H1 (cell line): ENCODE measurements around the gene DDI1. TPM values are rescaled to one million over a fixed set of nuclear protein-coding genes. Genes with fewer than 3 reads are reported as not detected.

ENCODE experiments used
- CTCF ChIA-PET: fragments of 300-600 bp; sonication (Branson Sonifier 250); formaldehyde crosslinking; loops from one replicate; lab custom pipeline; 2021; ENCODE audit not compliant: partially characterized antibody; lab: Charles Lee
- POLR2A ChIA-PET: fragments of 300-600 bp; sonication (Branson Sonifier 250); formaldehyde crosslinking; loops from one replicate; lab custom pipeline; 2021; ENCODE audit warnings: inconsistent platforms; ENCODE audit not compliant: partially characterized antibody; lab: Charles Lee
- DNase-seq, 2 experiments: peaks; one replicate each; pipeline versions ENCODE4 v3.0.0 to v3.0.0-alpha.2; 2010 to 2022; ENCODE audit warnings: low spot score in 2 of 2, low read depth in 1 of 2, mixed read lengths in 1 of 2
- FAIRE-seq: peaks from 2 replicates; lab custom pipeline; 2011; peaks lifted over from hg19 to GRCh38; lab: Jason Lieb, UNC
- H2AFZ ChIP-seq: 2 replicates; pipeline ENCODE4 v1.8.1; 2012; ENCODE audit warnings: low read length, inconsistent platforms
- H2AK5ac ChIP-seq: 2 replicates; pipeline ENCODE4 v1.6.1; 2013; ENCODE audit warnings: low read depth, low read length
- H2BK120ac ChIP-seq: replicated peaks from 2 replicates; pipeline ENCODE3; 2013; ENCODE audit warnings: low read depth, low read length, inconsistent platforms
- H2BK12ac ChIP-seq: 2 replicates; pipeline ENCODE4 v1.6.1; 2013; ENCODE audit warnings: low read depth, low read length
- H2BK15ac ChIP-seq: 2 replicates; pipeline ENCODE4 v1.6.1; 2013; ENCODE audit warnings: low read length
- H2BK20ac ChIP-seq: 2 replicates; pipeline ENCODE4 v1.6.1; 2013; ENCODE audit warnings: low read length
- H2BK5ac ChIP-seq: 2 replicates; pipeline ENCODE4 v1.6.1; 2013; ENCODE audit warnings: low read depth, low read length
- H3K14ac ChIP-seq: 2 replicates; pipeline ENCODE4 v1.6.1; 2013; ENCODE audit warnings: inconsistent platforms; ENCODE audit not compliant: insufficient read length
- H3K18ac ChIP-seq: 2 replicates; pipeline ENCODE4 v1.6.1; 2013; ENCODE audit warnings: low read length; ENCODE audit errors: extremely low read depth
- H3K23ac ChIP-seq: 2 replicates; pipeline ENCODE4 v1.6.1; 2013; ENCODE audit warnings: inconsistent platforms; ENCODE audit not compliant: insufficient read length
- H3K23me2 ChIP-seq: 2 replicates; pipeline ENCODE4 v1.6.1; 2013; ENCODE audit warnings: low read depth, low read length
- H3K27ac ChIP-seq: 2 replicates; pipeline ENCODE4 v1.6.1; 2011; ENCODE audit warnings: low read depth, low read length, inconsistent platforms
- H3K27me3 ChIP-seq, 4 experiments: replicated peaks in 1 of 4; 1 replicate in 1 of 4; 2 replicates in 3 of 4; pipeline versions ENCODE4 v1.6.1 to v1.8.1; 2011 to 2013; ENCODE audit warnings: low read length in 3 of 4, mild to moderate bottlenecking in 3 of 4, inconsistent platforms in 2 of 4, mixed read lengths in 2 of 4, moderate library complexity in 1 of 4; ENCODE audit not compliant: control insufficient read depth in 3 of 4, insufficient read depth in 3 of 4; ENCODE audit errors: extremely low read depth in 1 of 4
- H3K36me3 ChIP-seq, 4 experiments: 2 replicates each; pipeline versions ENCODE4 v1.6.1 to v1.8.1; 2011 to 2013; ENCODE audit warnings: mild to moderate bottlenecking in 4 of 4, low read length in 3 of 4, moderate library complexity in 2 of 4, control low read depth in 1 of 4, inconsistent platforms in 1 of 4; ENCODE audit not compliant: insufficient read depth in 4 of 4, control insufficient read depth in 2 of 4
- H3K4ac ChIP-seq: replicated peaks from 2 replicates; pipeline ENCODE3; 2013; ENCODE audit warnings: low read length, low read depth, mixed read lengths, inconsistent platforms; ENCODE audit not compliant: insufficient read length
- H3K4me1 ChIP-seq, 4 experiments: replicated peaks in 1 of 4; 1 replicate in 1 of 4; 2 replicates in 3 of 4; pipeline versions ENCODE4 v1.6.1 to v1.8.1; 2011 to 2013; ENCODE audit warnings: low read length in 3 of 4, inconsistent platforms in 2 of 4, mixed read lengths in 1 of 4; ENCODE audit not compliant: insufficient read depth in 4 of 4, control insufficient read depth in 3 of 4
- H3K4me2 ChIP-seq, 2 experiments: 2 replicates each; pipeline versions ENCODE4 v1.6.1 to v1.8.1; 2011 to 2013; ENCODE audit warnings: low read depth in 2 of 2, low read length in 2 of 2, control low read depth in 1 of 2, inconsistent platforms in 1 of 2, mild to moderate bottlenecking in 1 of 2; ENCODE audit not compliant: insufficient read depth in 1 of 2
- H3K4me3 ChIP-seq, 4 experiments: fragments of 200-600, 300-600 bp in 1 of 4; sonication (generic), shearing (Covaris generic), sonication (Bioruptor Twin) in 1 of 4; 2 replicates each; pipeline versions ENCODE4 v1.5.1 to v1.8.1; 2011 to 2016; ENCODE audit warnings: low read length in 4 of 4, low read depth in 3 of 4, control low read depth in 2 of 4, inconsistent platforms in 2 of 4, mild to moderate bottlenecking in 2 of 4, mixed read lengths in 1 of 4, moderate library complexity in 1 of 4; ENCODE audit not compliant: insufficient read depth in 2 of 4; ENCODE audit errors: extremely low read depth in 1 of 4
- H3K56ac ChIP-seq: replicated peaks from 2 replicates; pipeline ENCODE3; 2013; ENCODE audit warnings: low read depth, mild to moderate bottlenecking, mixed read lengths, low read length, inconsistent platforms; ENCODE audit not compliant: insufficient read length
- H3K79me1 ChIP-seq: 2 replicates; pipeline ENCODE4 v1.6.1; 2013; ENCODE audit warnings: low read depth, low read length, control low read depth
- H3K79me2 ChIP-seq, 2 experiments: 2 replicates each; pipeline versions ENCODE4 v1.6.1 to v1.8.1; 2012 to 2013; ENCODE audit warnings: low read length in 2 of 2, mild to moderate bottlenecking in 2 of 2, inconsistent platforms in 1 of 2; ENCODE audit not compliant: insufficient read depth in 2 of 2, control insufficient read depth in 1 of 2
- H3K9ac ChIP-seq, 4 experiments: replicated peaks in 1 of 4; 1 replicate in 1 of 4; 2 replicates in 3 of 4; pipeline versions ENCODE4 v1.6.1 to v1.8.1; 2011 to 2013; ENCODE audit warnings: low read depth in 3 of 4, low read length in 3 of 4, control low read depth in 2 of 4, mild to moderate bottlenecking in 2 of 4, moderate library complexity in 2 of 4, inconsistent platforms in 1 of 4; ENCODE audit errors: extremely low read depth in 1 of 4
- H3K9me3 ChIP-seq, 2 experiments: 2 replicates each; pipeline versions ENCODE4 v1.6.1 to v1.8.1; 2012 to 2013; ENCODE audit warnings: mild to moderate bottlenecking in 2 of 2, moderate library complexity in 2 of 2, control low read depth in 1 of 2, inconsistent platforms in 1 of 2, low read depth in 1 of 2, low read length in 1 of 2, mixed read lengths in 1 of 2; ENCODE audit not compliant: insufficient read depth in 2 of 2
- H4K20me1 ChIP-seq, 2 experiments: replicated peaks in 1 of 2; 2 replicates each; pipeline versions ENCODE3 to v1.8.1; 2011 to 2013; ENCODE audit warnings: inconsistent platforms in 2 of 2, low read length in 2 of 2, mild to moderate bottlenecking in 1 of 2; ENCODE audit not compliant: insufficient read depth in 2 of 2, control insufficient read depth in 1 of 2
- H4K5ac ChIP-seq: 2 replicates; pipeline ENCODE4 v1.6.1; 2013; ENCODE audit warnings: low read length, low read depth, mixed read lengths, inconsistent platforms; ENCODE audit not compliant: insufficient read length
- H4K8ac ChIP-seq: 2 replicates; pipeline ENCODE4 v1.8.0; 2013; ENCODE audit warnings: mild to moderate bottlenecking, moderate library complexity, low read length, inconsistent platforms; ENCODE audit not compliant: insufficient read depth; ENCODE audit errors: extremely low read depth
- H4K91ac ChIP-seq: replicated peaks from 2 replicates; pipeline ENCODE3; 2013; ENCODE audit warnings: low read length, mixed read lengths, inconsistent platforms; ENCODE audit not compliant: insufficient read length
- BCL11A ChIP-seq, 2 experiments: IDR thresholded peaks; one replicate each; pipeline ENCODE4 v1.6.1; 2011; ENCODE audit warnings: low read depth in 2 of 2, low read length in 2 of 2, mild to moderate bottlenecking in 2 of 2
- BRCA1 ChIP-seq: IDR thresholded peaks from 2 replicates; pipeline ENCODE4 v1.6.1; 2012; ENCODE audit warnings: low read depth, low read length, improper control_type of control experiment
- KDM1A ChIP-seq: fragments of 200-600, 300-600 bp; sonication (generic); IDR thresholded peaks from 2 replicates; pipeline ENCODE4 v1.7.1; 2016; ENCODE audit warnings: mild to moderate bottlenecking, low read length, borderline replicate concordance
- RBBP5 ChIP-seq: IDR thresholded peaks from 2 replicates; pipeline ENCODE4 v1.7.1; 2012; ENCODE audit warnings: low read depth, mild to moderate bottlenecking, inconsistent platforms, low read length, moderate library complexity, borderline replicate concordance
- TAF7 ChIP-seq: optimal IDR thresholded peaks from 2 replicates; pipeline ENCODE3; 2011; ENCODE audit warnings: low read depth, mild to moderate bottlenecking, inconsistent platforms, low read length, moderate library complexity, borderline replicate concordance
- polyA plus RNA-seq, 7 experiments: library from polyadenylated mRNA; depleted of rRNA in 3 of 7; stranded (reverse) in 5 of 7; unstranded in 2 of 7; fragments of >200 nt in 5 of 7; fragments of 200-250 nt in 2 of 7; gene quantifications; 1 replicate in 5 of 7; 2 replicates in 1 of 7; 4 replicates in 1 of 7; pipeline versions ENCODE4 v1.2.1 to v1.2.3, GENCODE V29; 2011 to 2013; ENCODE audit warnings: missing spikeins in 2 of 7, mixed read lengths in 2 of 7
- total RNA-seq: library from RNA; stranded (reverse); fragmentation: NEBNext Ultra II Directional; extraction: Animal tissue kit (Norgen Biotek cat#: 25700); gene quantifications from 2 replicates; pipeline ENCODE4 v1.2.1, GENCODE V29; 2021

DDI1 gene
- total and polyA plus RNA-seq, 2 of the 8 experiments (the other 6 are each of a cell fraction or from before 2014, with no cell fraction given): not detected

DNA sequence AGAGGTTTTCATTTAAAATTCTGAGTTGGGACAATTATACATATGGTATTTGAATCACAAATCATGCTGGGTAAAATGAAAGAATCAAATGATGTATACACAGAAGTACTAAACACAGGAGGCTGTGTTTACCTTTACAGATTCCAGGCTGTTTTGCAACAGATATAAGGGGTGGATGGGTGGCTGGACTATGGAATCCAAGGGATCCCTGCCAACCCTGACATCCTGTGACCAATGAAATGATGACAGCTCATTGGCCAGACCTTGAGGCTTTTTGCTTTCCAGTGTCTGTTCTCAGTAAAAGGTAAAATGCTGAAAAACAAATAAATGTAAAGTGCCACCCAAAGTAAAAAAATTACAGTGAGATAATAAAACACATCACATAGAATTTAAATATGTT, 3.3 kb upstream of the DDI1 start:
- no peak overlapping the region for H3K9ac ChIP-seq
- H2AFZ ChIP-seq: no peak overlapping the region
- no peak for FAIRE-seq

More for the DNA sequence above, 3.3 kb upstream of the DDI1 start:
- H3K79me2 ChIP-seq: no peaks in the 10 kb centered on the region
- H3K23ac ChIP-seq: no peak overlapping the region
- no peak overlapping the region for H4K5ac ChIP-seq
- peaks cover 0 to 2% of the 10 kb centered on the region in 2 experiments; a peak in 1 of 4 replicates for H3K9me3 ChIP-seq
- no peak overlapping the region for H4K8ac ChIP-seq
- ChIA-PET CTCF (no interaction called here), POLR2A (no interaction called here)
- H3K79me1 ChIP-seq: no peaks in the 10 kb centered on the region
- H3K4me1 ChIP-seq: no peaks in the 10 kb centered on the region
- no peak overlapping the region for H2BK120ac ChIP-seq
- H3K23me2 ChIP-seq: no peaks in the 10 kb centered on the region
- H3K18ac ChIP-seq: no peak overlapping the region
- H3K36me3 ChIP-seq: no peaks in the 10 kb centered on the region
- no peak overlapping the region for H2BK5ac ChIP-seq
- H2AK5ac ChIP-seq: no peak overlapping the region
- H3K14ac ChIP-seq: no peak overlapping the region
- no peaks in the 10 kb centered on the region for H4K20me1 ChIP-seq
- DNase-seq: no peak
- H3K56ac ChIP-seq: no peak overlapping the region
- no peak overlapping the region for H3K27ac ChIP-seq
- TF ChIP-seq BCL11A (IDR thresholded peaks at IDR 0.05; ENCODE audit: low read depth in 2 of 2, low read length in 2 of 2) (no peak), BRCA1 (no peak), KDM1A (no peak), TAF7 (no peak), RBBP5 (no peak)
- H2BK20ac ChIP-seq: no peak overlapping the region
- no peak overlapping the region for H2BK12ac ChIP-seq
- H3K4ac ChIP-seq: no peak overlapping the region
- H3K4me3 ChIP-seq: no peak overlapping the region
- H3K4me2 ChIP-seq: no peak overlapping the region
- H2BK15ac ChIP-seq: no peak overlapping the region
- no peak overlapping the region for H4K91ac ChIP-seq
- H3K27me3 ChIP-seq: no peaks in the 10 kb centered on the region
